ENCODE results near the gene SLC13A3.

DNA sequence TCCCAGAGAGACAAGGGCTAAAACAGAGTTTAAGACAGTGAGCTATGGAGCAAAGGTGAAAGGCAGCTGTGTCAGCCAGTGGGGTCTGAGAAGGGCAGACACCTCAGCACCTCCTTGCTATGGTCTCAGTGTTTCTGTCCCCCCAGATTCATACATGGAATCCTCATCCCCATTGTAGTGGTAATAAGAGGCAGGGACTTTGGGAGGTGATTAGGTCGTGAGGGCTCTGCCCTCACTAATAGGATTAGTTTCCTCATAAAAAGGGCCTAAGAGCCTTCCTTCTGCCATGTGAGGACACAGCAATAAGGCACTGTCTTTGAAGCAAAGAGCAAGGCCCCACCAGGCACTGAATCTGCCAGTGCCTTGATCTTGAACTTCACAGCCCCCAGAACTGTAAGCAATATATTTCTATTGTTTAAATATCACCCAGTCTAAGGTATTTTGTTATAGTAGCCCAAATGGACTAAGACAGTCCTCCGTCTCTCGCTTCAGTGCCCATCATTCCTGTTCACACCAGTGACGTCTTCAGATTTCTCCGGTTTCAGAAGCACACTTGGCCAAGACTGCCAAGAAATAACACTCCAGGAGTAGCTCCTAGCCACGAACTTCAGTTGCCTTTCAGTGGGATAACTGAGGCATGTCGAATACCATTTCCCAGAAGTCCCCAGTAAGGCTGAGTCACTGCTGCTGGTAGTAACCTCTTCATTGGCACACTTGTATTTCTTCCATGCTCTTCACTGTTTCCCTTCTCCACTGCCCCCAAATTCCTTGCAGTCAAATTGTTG lies 32.8 kb downstream of the SLC13A3 start:
- TF ChIP-seq POLR2AphosphoS5 (IDR thresholded peaks at IDR 0.05) = no peak
- TF ChIP-seq, protein P1, sequence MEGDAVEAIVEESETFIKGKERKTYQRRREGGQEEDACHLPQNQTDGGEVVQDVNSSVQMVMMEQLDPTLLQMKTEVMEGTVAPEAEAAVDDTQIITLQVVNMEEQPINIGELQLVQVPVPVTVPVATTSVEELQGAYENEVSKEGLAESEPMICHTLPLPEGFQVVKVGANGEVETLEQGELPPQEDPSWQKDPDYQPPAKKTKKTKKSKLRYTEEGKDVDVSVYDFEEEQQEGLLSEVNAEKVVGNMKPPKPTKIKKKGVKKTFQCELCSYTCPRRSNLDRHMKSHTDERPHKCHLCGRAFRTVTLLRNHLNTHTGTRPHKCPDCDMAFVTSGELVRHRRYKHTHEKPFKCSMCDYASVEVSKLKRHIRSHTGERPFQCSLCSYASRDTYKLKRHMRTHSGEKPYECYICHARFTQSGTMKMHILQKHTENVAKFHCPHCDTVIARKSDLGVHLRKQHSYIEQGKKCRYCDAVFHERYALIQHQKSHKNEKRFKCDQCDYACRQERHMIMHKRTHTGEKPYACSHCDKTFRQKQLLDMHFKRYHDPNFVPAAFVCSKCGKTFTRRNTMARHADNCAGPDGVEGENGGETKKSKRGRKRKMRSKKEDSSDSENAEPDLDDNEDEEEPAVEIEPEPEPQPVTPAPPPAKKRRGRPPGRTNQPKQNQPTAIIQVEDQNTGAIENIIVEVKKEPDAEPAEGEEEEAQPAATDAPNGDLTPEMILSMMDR (IDR thresholded peaks at IDR 0.05) = no peak
